Measurements from ENCODE around the gene ACO2. TPM values are rescaled to one million over a fixed set of nuclear protein-coding genes. Genes with fewer than 3 reads are reported as not detected.
A peak's percentile ranks its signal among the peaks of the same experiment; 100 is the strongest.
"Not testable (repeated sequence)": the region's sequence is repeated elsewhere in the genome, so short reads cannot be mapped to it uniquely, and the experiment has no call there.

Gene ACO2
- total RNA-seq = 10 to 100 TPM; 69.9 to 72.2 TPM

DNA sequence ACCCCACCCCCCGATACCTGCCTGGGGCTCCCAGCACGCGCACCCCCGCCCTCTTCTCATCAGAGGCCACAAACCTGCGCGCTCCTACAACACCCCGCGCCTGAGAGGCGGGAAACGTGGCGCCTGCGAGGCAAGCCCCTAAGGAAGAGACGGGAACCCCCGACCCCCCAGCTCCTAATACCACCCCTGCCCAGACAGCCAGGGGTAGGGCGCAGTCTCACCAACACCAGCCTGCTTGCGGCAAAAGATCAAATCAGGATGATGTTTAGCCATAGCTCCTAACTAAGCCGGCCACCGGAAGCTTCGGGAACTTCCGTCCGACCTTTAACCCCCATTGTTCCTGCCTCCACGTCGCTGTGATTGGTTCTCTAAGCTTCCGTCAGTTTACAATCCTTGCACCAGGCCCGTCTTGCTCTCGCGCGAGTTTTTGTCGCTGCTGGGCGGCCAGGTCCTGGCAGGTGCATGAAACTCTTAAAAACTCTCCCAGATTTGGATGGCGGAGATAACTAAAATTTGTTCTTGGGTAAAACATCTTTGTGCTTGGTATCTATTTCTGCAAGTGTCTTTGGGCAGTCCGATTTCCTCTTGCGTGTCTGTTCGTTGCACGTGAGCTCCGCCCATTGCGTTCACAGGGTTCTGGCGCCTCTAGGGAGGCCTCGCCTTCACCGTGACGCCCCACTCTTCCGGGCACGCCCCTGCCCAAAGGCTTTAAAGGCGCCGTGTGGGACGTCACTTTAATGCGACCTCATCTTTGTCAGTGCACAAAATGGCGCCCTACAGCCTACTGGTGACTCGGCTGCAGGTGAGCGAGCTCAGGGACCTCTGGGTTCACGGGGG, at the start of gene ACO2, which contains the start of gene PHF5A:
Gene ACO2 (plus strand): TSS at position 737 of the 837 bp plus-strand sequence. CDS start 30 bp downstream, at position 767.
Gene PHF5A (minus strand): TSS at position 312 of the 837 bp plus-strand sequence. CDS start 39 bp downstream, at position 273.
- Mint-ChIP-seq H3K36me3 (ENCODE audit: low read depth) (peaks cover 41% of the 10 kb centered on the region), H3K4me1 (peaks cover 58% of the 10 kb centered on the region), H3K4me3 (peak within 1 kb of the TSS; percentile 77), H3K27me3 (no peaks in the 10 kb centered on the region), H3K27ac (peak within 1 kb of the TSS; percentile 96), H3K9me3 (no peaks in the 10 kb centered on the region)
- ChIA-PET CTCF (interaction anchor here (0.7 to 2.1 kb wide), 15 partner anchors 11 to 313 kb away, joined by 3 to 20 read pairs (median 4); partner anchors contain the start of genes TEF, TOB2 and ZC3H7B), POLR2A (interaction anchor here (0.6 to 5.5 kb wide), 42 partner anchors 10 to 612 kb away, joined by 3 to 136 read pairs (median 5); partner anchors contain the start of genes DESI1, EP300, PMM1 and RBX1)
- peak; percentile 98 for DNase-seq

DNA sequence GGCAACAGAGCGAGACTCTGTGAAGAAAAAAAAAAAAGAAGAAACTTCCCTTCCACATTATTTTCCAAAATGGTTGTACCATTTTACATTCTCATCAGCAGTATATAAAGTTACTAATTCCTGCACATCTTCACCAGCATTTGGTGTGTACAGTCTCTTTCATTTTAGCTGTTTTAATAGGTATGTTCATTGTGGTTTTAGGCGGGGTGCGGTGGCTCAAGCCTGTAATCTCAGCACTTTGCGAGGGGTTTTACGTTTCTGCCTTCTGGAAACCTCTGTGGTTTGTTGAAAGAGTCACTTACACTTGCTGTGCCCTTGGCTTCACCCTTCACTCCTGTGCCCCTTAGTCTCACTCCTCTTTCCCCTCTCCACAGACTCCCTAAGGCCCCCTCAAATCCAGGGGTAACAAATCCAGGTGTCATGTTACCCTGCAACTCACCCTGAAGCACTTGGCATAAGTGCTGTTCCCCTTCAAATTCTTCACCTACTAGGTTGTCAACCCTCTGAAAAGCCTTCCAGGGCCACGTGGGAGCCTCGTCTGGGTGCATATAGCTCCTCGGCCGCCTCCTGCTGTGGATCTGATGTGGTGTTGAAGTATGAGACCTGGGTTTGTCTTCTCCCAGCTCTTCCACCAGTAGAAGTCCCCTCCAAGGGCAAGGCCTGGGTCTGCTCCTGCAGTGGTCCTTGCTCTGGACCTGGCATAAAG, 43.1 kb upstream of the ACO2 start:
- POLR2A ChIA-PET = interaction anchor here (0.8 to 5.8 kb wide), 11 partner anchors 9 to 178 kb away, joined by 3 to 64 read pairs (median 4); partner anchors contain the start of genes ACO2, PHF5A, PMM1 and TEF
- peaks cover 14% of the 10 kb centered on the region for H3K4me1 Mint-ChIP-seq
- CTCF ChIA-PET = interaction anchor here (0.7 to 2.0 kb wide), 4 partner anchors 17 to 1478 kb away, joined by 4 to 7 read pairs (median 6); no protein-coding TSS in a partner anchor
- DNase-seq = peak; percentile 77
- no peaks in the 10 kb centered on the region for H3K9me3 Mint-ChIP-seq
- H3K27me3 Mint-ChIP-seq = no peaks in the 10 kb centered on the region
- H3K27ac Mint-ChIP-seq = peak overlapping the region; percentile 82
- peak overlapping the region; percentile 14 for H3K4me3 Mint-ChIP-seq
- peaks cover 26% of the 10 kb centered on the region for H3K36me3 Mint-ChIP-seq (ENCODE audit: low read depth)

DNA sequence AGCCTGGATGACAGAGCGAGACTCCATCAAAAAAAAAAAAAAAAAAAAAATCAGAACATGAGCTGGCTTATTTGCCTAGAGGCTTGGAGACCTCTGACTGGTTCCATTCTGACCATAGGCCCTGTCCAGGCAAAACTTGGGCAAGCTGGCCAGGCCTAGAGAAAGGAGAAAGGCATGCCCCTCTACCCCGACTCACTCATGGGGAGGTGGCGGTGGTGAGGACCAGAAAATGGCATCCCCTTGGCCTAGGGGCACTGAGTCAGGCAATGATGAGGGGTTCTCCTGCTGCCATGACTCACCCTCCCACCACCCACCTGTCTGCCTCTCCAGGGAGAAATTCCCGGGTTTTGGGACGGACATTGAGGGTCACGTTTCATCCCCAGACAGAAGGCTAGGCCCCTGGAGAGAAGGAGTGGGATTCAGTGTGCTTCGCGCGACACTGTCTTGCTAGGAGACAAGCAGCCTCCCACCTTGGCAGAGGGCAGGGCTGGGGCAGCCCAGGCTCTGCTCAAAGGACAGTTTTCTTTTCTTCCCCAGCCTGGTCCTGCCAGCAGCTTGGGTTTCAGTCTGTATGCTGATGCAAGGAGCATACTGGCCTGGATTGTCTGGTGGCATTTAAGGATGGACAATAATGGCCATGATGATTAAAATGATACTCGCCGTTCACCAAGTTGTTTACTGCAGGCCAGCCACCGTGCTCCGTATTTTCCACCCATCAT, 39.5 kb upstream of the ACO2 start:
- H3K9me3 Mint-ChIP-seq = no peaks in the 10 kb centered on the region
- peaks cover 35% of the 10 kb centered on the region for H3K36me3 Mint-ChIP-seq (ENCODE audit: low read depth)
- no peak for DNase-seq
- H3K27ac Mint-ChIP-seq = no peak overlapping the region
- no peak overlapping the region for H3K4me3 Mint-ChIP-seq
- peaks cover 14% of the 10 kb centered on the region for H3K4me1 Mint-ChIP-seq
- POLR2A ChIA-PET = interaction anchor here (2.0 to 5.8 kb wide), 2 partner anchors 17 to 39 kb away, joined by 5 to 64 read pairs; partner anchors contain the start of genes ACO2, PHF5A and TOB2
- CTCF ChIA-PET = interaction anchor here (0.7 kb wide), 1 partner anchor 11 kb away, joined by 3 read pairs; no protein-coding TSS in a partner anchor
- H3K27me3 Mint-ChIP-seq = no peaks in the 10 kb centered on the region

DNA sequence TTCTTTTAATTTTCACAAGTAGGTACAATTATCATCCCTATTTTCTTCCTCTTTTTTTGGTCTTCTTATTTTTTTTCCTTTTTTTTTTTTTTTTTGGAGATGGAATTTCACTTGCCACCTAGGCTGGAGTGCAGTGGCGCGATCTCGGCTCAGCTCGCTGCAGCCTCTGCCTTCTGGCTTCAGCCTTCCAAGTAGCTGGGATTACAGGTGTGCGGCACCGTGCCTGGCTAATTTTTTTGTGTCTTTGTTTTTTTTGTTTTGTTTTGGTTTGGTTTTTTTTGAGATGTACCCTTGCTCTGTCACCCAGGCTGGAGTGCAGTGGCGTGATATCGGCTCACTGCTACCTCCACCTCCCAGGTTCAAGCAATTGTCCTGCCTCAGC, 39.0 kb upstream of the ACO2 start:
- CTCF ChIA-PET = no interaction called here
- Mint-ChIP-seq H3K36me3 (ENCODE audit: low read depth) (peaks cover 38% of the 10 kb centered on the region), H3K27ac (no peak overlapping the region)

DNA sequence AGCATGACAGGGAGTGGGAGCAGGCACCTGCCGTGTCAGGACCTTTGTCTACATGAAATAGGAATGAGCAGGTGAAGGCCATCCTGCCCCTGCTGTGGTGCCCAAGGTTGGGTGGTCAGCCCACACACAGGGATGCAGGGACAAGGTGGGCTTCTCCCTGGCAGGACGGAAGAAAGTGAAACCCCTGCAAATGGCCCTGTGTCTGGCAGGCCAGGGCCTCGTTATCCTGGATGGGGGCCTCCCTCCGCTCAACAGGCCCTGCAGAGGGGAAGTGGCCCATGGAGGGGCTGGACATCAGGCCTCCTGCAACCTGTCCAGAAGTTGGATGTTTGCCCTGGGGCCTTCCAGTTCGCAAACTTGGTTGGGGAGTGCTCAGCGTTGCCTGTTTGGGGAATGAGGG, 37.3 kb upstream of the ACO2 start:
- ChIA-PET CTCF (no interaction called here), POLR2A (interaction anchor here (0.5 kb wide), 1 partner anchor 13 kb away, joined by 3 read pairs; no protein-coding TSS in a partner anchor)
- H3K9me3 Mint-ChIP-seq = no peaks in the 10 kb centered on the region
- no peak overlapping the region for H3K4me3 Mint-ChIP-seq
- no peak overlapping the region for H3K27ac Mint-ChIP-seq
- peaks cover 4% of the 10 kb centered on the region for H3K4me1 Mint-ChIP-seq
- H3K27me3 Mint-ChIP-seq = no peaks in the 10 kb centered on the region
- H3K36me3 Mint-ChIP-seq (ENCODE audit: low read depth) = peaks cover 44% of the 10 kb centered on the region
- no peak for DNase-seq

More for the DNA sequence above, 39.0 kb upstream of the ACO2 start:
- Mint-ChIP-seq H3K4me1 (peaks cover 14% of the 10 kb centered on the region), H3K9me3 (no peaks in the 10 kb centered on the region), H3K27me3 (no peaks in the 10 kb centered on the region), H3K4me3 (no peak overlapping the region)
- POLR2A ChIA-PET = no interaction called here
- DNase-seq = no peak

DNA sequence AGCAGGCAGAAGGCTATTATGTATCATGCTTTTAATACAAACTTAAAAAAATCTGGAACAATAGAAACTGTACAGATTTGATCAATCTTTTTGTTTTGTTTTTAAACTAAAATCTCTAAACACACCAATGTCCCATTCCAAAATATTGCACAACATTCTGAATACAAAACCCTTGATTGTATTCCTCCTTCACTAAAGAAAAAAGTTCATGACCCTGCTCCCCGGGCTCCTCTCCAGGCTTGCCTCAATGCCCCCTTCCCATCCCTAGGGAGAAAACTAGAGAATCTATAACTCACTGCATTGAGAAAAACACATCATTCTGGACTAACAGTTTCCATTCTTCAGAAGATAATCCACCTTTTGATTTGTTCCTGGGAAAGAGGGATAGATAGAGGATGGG, 35.4 kb upstream of the ACO2 start:
- H3K27ac Mint-ChIP-seq, H3K4me1 Mint-ChIP-seq, DNase-seq, H3K4me3 Mint-ChIP-seq, H3K27me3 Mint-ChIP-seq, CTCF ChIA-PET, POLR2A ChIA-PET, H3K9me3 Mint-ChIP-seq: not testable (repeated sequence)
- H3K36me3 Mint-ChIP-seq (ENCODE audit: low read depth) = peaks cover 46% of the 10 kb centered on the region

DNA sequence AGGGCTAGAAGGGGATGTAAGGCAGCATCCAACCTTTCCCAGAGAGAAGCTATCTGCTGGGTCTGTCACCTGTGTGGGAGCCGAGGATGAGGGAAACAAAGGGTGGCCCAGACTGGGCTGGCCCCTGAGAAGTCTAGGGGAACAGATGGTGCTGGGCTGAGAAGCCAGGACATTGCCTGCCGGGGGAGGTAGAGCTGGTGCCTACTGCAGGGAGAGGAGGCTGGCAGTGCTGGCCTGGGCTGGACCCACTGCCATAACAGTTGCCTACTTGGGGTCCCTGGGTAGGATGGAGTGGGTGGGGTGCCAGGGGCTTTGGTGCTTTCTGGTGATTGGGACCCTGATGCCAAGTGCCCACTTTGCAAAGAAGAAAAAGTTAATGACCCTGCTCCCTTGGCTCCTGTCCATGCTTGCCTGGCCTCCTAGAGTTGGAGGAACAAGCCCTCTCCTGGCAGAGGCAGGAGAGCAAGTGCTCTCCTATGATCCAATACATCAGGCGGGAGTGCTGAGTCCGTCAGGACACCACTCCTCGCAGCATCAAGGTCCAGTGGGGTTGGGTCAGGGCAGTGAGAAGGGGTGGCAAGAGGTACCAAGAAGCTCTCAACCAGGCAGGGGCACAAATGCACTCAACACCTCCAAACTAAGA, 34.4 kb upstream of the ACO2 start:
- peak overlapping the region; percentile 59 for H3K27ac Mint-ChIP-seq
- DNase-seq, CTCF ChIA-PET, H3K27me3 Mint-ChIP-seq, H3K9me3 Mint-ChIP-seq, H3K4me3 Mint-ChIP-seq, H3K4me1 Mint-ChIP-seq: not testable (repeated sequence)
- POLR2A ChIA-PET = interaction anchor here (1.3 to 3.6 kb wide), 2 partner anchors 8 to 12 kb away, joined by 4 to 28 read pairs; partner anchors contain the start of gene TOB2
- H3K36me3 Mint-ChIP-seq (ENCODE audit: low read depth) = peaks cover 49% of the 10 kb centered on the region

DNA sequence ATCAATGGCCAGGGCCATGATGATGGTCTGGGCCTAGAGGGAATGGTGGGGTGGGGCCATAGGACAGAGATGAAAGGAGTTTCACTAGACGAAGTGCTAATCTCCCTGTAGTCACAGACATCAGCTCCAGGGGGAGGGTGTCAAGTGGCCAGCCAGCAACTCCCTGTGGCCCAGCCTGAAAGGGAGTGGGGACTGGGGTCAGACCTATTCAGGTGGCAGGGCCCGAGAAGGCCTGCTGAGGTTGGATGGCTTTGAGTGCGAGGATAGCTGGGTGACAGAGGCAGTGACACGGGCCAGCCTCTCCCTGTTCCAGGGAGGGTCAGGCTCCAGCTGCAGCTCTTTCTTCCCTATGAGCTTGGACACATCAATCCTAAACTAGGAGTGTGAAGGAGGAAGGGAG, 33.4 kb upstream of the ACO2 start:
- Mint-ChIP-seq H3K27me3 (no peaks in the 10 kb centered on the region), H3K36me3 (ENCODE audit: low read depth) (peaks cover 46% of the 10 kb centered on the region), H3K4me1 (peaks cover 6% of the 10 kb centered on the region), H3K4me3 (no peak overlapping the region), H3K27ac (peak overlapping the region; percentile 21), H3K9me3 (no peaks in the 10 kb centered on the region)
- ChIA-PET CTCF (no interaction called here), POLR2A (interaction anchor here (1.3 to 3.6 kb wide), 2 partner anchors 9 to 10 kb away, joined by 4 to 28 read pairs; partner anchors contain the start of gene TOB2)
- no peak for DNase-seq

DNA sequence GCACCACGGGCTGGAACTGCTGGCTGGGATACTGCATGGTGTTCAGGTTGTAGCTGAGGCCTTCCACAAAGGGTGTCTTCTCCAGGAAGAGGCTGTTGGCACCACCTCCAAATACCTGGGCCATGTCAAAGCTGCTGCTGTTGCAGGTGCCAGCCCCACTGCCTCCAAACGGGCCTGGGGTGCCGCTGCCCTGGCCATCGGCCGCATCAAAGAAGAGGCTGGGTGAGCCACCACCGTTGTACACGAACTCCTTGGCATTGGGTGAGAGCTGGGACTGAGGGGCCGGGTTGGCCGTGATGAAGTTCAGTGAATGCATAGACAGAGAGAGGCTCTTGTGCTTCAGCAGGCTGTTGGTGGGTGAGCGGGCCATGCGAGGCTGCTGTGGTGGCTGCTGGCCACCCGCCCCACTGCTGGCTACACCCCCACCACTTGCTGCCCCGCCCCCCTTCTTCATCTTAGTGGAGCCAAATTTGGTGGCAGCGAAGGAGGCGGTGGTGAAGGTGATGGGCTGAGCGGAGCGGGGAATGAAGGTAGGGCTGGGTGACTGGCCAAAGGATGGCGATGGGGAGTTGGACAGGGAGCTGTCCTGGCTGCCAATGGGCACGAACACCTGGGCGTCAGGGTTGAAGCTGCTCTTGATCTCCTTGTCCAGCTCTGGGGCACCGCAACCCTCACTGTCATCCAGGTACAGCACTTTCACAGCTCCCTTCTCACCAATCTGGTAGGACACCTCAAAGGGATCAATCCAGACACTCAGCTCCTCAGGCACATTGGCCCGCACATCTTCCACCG, 32.4 kb upstream of the ACO2 start:
- CTCF ChIA-PET = interaction anchor here (2.0 kb wide), 1 partner anchor 33 kb away, joined by 9 read pairs; no protein-coding TSS in a partner anchor
- POLR2A ChIA-PET = interaction anchor here (0.8 to 3.6 kb wide), 3 partner anchors 9 to 31 kb away, joined by 3 to 28 read pairs (median 11); partner anchors contain the start of gene TOB2
- Mint-ChIP-seq H3K9me3 (no peaks in the 10 kb centered on the region), H3K36me3 (ENCODE audit: low read depth) (peaks cover 42% of the 10 kb centered on the region), H3K27me3 (no peaks in the 10 kb centered on the region), H3K4me3 (no peak overlapping the region), H3K4me1 (peaks cover 7% of the 10 kb centered on the region), H3K27ac (peak overlapping the region; percentile 16)
- no peak for DNase-seq

DNA sequence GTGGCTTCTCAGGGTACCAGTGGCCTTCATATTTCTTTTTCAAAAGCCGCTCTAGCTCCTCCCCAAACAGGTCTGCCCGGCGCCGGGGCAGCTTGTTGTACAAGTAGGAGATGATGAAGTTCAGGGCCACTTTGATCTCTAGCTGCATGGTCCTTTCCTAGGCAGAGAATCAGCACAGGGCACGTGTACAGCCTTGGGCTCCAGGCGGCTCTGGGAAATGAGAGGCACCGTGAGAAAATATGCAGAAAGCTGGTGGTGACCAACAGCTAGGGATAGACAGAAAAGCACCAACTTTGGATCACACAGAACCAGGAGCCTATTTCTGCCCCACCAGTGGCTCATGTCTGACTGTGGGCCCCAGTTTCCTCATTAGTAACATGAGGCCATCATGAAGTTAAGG, 31.7 kb upstream of the ACO2 start:
- peaks cover 9% of the 10 kb centered on the region for H3K4me1 Mint-ChIP-seq

DNA sequence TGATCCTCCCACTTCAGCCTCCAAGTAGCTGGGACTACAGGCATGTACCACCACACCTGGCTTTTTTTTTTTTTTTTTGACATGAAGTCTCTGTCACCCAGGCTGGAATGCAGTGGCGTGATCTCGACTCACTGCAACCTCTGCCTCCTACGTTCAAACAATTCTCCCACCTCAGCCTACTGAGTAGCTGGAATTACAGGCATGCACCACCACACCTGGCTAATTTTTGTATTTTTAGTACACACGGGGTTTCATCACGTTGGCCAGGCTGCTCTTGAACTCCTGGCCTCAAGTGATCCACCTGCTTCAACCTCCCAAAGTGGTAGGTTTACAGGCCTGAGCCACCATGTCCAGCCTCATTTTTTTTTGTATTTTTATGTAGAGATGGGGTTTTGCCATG, 28.4 kb upstream of the ACO2 start:
- POLR2A ChIA-PET, H3K9me3 Mint-ChIP-seq: not testable (repeated sequence)

More for the DNA sequence above, 31.7 kb upstream of the ACO2 start:
- Mint-ChIP-seq H3K9me3 (no peaks in the 10 kb centered on the region), H3K4me3 (no peak overlapping the region), H3K27me3 (no peaks in the 10 kb centered on the region), H3K36me3 (ENCODE audit: low read depth) (peaks cover 39% of the 10 kb centered on the region), H3K27ac (peak overlapping the region; percentile 16)
- POLR2A ChIA-PET = interaction anchor here (0.8 to 3.6 kb wide), 3 partner anchors 9 to 31 kb away, joined by 3 to 28 read pairs (median 11); partner anchors contain the start of gene TOB2
- no peak for DNase-seq
- CTCF ChIA-PET = interaction anchor here (2.0 kb wide), 1 partner anchor 33 kb away, joined by 9 read pairs; no protein-coding TSS in a partner anchor

More for the DNA sequence above, 28.4 kb upstream of the ACO2 start:
- Mint-ChIP-seq H3K4me1 (peaks cover 28% of the 10 kb centered on the region), H3K36me3 (ENCODE audit: low read depth) (peaks cover 49% of the 10 kb centered on the region)
- H3K27ac Mint-ChIP-seq, H3K4me3 Mint-ChIP-seq, DNase-seq, H3K27me3 Mint-ChIP-seq: not testable (repeated sequence)
- CTCF ChIA-PET = interaction anchor here (0.5 kb wide), 1 partner anchor 11 kb away, joined by 3 read pairs; no protein-coding TSS in a partner anchor
